GM12878 (cell line): ENCODE data around the gene SLC13A3. TPM values are rescaled to one million over a fixed set of nuclear protein-coding genes. Genes with fewer than 3 reads are reported as not detected.

Experiments used
- ATAC-seq: fragments of 200-7000 bp; cut with Tn5 transposase; 3 replicates; pipeline ENCODE4 v1.9.1; 2020; ENCODE audit warnings: mild to moderate bottlenecking, moderate library complexity
- BruUV-seq: library from RNA; stranded (reverse); fragments of 400-500 nt; replicated peaks from 2 replicates; lab custom pipeline; 2021; lab: Mats Ljungman, UMichigan
- CTCF ChIA-PET: fragments of 300-600 bp; sonication (Branson Sonifier 250); formaldehyde crosslinking; extraction: SDS; loops from one replicate; lab custom pipeline; 2021; ENCODE audit warnings: inconsistent platforms; lab: Yijun Ruan, JAX
- POLR2A ChIA-PET: fragments of 350-600 bp; formaldehyde crosslinking; extraction: SDS; loops from one replicate; lab custom pipeline; 2021; ENCODE audit warnings: inconsistent platforms; lab: Charles Lee
- RAD21 ChIA-PET: fragments of 300-600 bp; sonication (Branson Sonifier 250); formaldehyde crosslinking; loops from one replicate; lab custom pipeline; 2023; ENCODE audit warnings: antibody characterized with exemption; ENCODE audit not compliant: unreplicated experiment; lab: Charles Lee
- SMC1A ChIA-PET: fragments of 300-600 bp; sonication (Branson Sonifier 250); formaldehyde crosslinking; loops from one replicate; lab custom pipeline; 2023; ENCODE audit not compliant: unreplicated experiment, uncharacterized antibody; lab: Charles Lee
- DNase-seq: peaks from one replicate; pipeline ENCODE4 v3.0.0-alpha.2; 2011; ENCODE audit warnings: low read depth, low spot score
- FAIRE-seq: peaks from 3 replicates; lab custom pipeline; 2011; peaks lifted over from hg19 to GRCh38; lab: Jason Lieb, UNC
- H2AFZ ChIP-seq: 2 replicates; pipeline ENCODE4 v1.6.0; 2011; ENCODE audit warnings: low read depth, low read length, control low read depth; ENCODE audit not compliant: control insufficient read depth
- H3K27ac ChIP-seq: 2 replicates; pipeline ENCODE4 v1.5.1; 2011; ENCODE audit warnings: control low read depth; ENCODE audit not compliant: control insufficient read depth, insufficient read depth
- H3K27me3 ChIP-seq, 2 experiments: replicated peaks in 1 of 2; 2 replicates each; pipeline versions ENCODE4 v1.6.0 to v1.6.1; 2011; ENCODE audit warnings: low read length in 1 of 2; ENCODE audit not compliant: control insufficient read depth in 2 of 2, insufficient read depth in 2 of 2
- H3K36me3 ChIP-seq, 2 experiments: 2 replicates each; pipeline ENCODE4 v1.5.1; 2011; ENCODE audit warnings: low read length in 1 of 2; ENCODE audit not compliant: control insufficient read depth in 2 of 2, insufficient read depth in 2 of 2
- H3K4me1 ChIP-seq: 2 replicates; pipeline ENCODE4 v1.6.1; 2011; ENCODE audit warnings: mild to moderate bottlenecking, low read length, moderate library complexity, mixed read lengths; ENCODE audit not compliant: control insufficient read depth, insufficient read depth
- H3K4me2 ChIP-seq: 2 replicates; pipeline ENCODE4 v1.6.0; 2011; ENCODE audit warnings: control low read depth; ENCODE audit not compliant: control insufficient read depth, insufficient read depth
- H3K4me3 ChIP-seq: fragments of 200-600 bp; sonication (generic); 2 replicates; pipeline ENCODE4 v1.5.1; 2016
- H3K79me2 ChIP-seq: 2 replicates; pipeline ENCODE4 v1.6.0; 2011; ENCODE audit warnings: low read length; ENCODE audit not compliant: control insufficient read depth, insufficient read depth
- H3K9ac ChIP-seq: 2 replicates; pipeline ENCODE4 v1.8.0; 2011; ENCODE audit warnings: low read length, control low read depth, mixed read lengths; ENCODE audit not compliant: control insufficient read depth, insufficient read depth
- H3K9me3 ChIP-seq: replicated peaks from 3 replicates; pipeline ENCODE4 v1.5.1; 2011; ENCODE audit warnings: mild to moderate bottlenecking, low read length; ENCODE audit not compliant: control insufficient read depth, insufficient read depth
- H4K20me1 ChIP-seq: 2 replicates; pipeline ENCODE4 v1.6.0; 2011; ENCODE audit not compliant: control insufficient read depth, insufficient read depth
- CEBPZ ChIP-seq: fragments of 150-350 bp; IDR thresholded peaks from 2 replicates; pipeline ENCODE4 v1.6.1; 2016; ENCODE audit warnings: low read depth, low read length
- CREB1 ChIP-seq: IDR thresholded peaks from 2 replicates; pipeline ENCODE4 v1.6.1; 2012; ENCODE audit warnings: low read depth, mild to moderate bottlenecking, inconsistent platforms
- DPF2 ChIP-seq: fragments of 450-650 bp; IDR thresholded peaks from 2 replicates; pipeline ENCODE4 v1.6.1; 2017; ENCODE audit warnings: mild to moderate bottlenecking
- E2F8 ChIP-seq: fragments of 450-650 bp; IDR thresholded peaks from 2 replicates; pipeline ENCODE4 v1.6.1; 2018; ENCODE audit warnings: mild to moderate bottlenecking, low read depth, moderate library complexity; ENCODE audit not compliant: partially characterized antibody
- EGR1 ChIP-seq, 2 experiments: IDR thresholded peaks; 1 replicate in 1 of 2; 2 replicates in 1 of 2; pipeline ENCODE4 v1.6.1; 2011 to 2012; ENCODE audit warnings: low read depth in 2 of 2, low read length in 2 of 2, borderline replicate concordance in 1 of 2, mild to moderate bottlenecking in 1 of 2, moderate library complexity in 1 of 2
- JUNB ChIP-seq: IDR thresholded peaks from 2 replicates; pipeline ENCODE4 v1.6.1; 2016; ENCODE audit warnings: antibody characterized with exemption, mild to moderate bottlenecking
- MEF2A ChIP-seq: IDR thresholded peaks from 2 replicates; pipeline ENCODE4 v1.6.1; 2011; ENCODE audit warnings: low read depth, mild to moderate bottlenecking, low read length, moderate library complexity; ENCODE audit not compliant: insufficient read depth
- NR2C2 ChIP-seq: IDR thresholded peaks from 2 replicates; pipeline ENCODE4 v1.6.1; 2011; ENCODE audit warnings: borderline replicate concordance, low read depth; ENCODE audit not compliant: control insufficient read depth, insufficient read length
- STAT3 ChIP-seq: IDR thresholded peaks from 2 replicates; pipeline ENCODE4 v1.6.1; 2011; ENCODE audit warnings: low read depth, low read length, improper control_type of control experiment
- WRNIP1 ChIP-seq: IDR thresholded peaks from 2 replicates; pipeline ENCODE4 v1.6.1; 2011; ENCODE audit warnings: low read depth, low read length, improper control_type of control experiment, borderline replicate concordance
- WGBS: methylation state at CpG from one replicate; pipeline ENCODE4 v1.1.6; 2016; ENCODE audit warnings: low lambda C conversion rate; ENCODE audit not compliant: insufficient replicate concordance, insufficient coverage; ENCODE audit errors: missing lambda C conversion rate; 5-methylcytosine and 5-hydroxymethylcytosine counted together
- in situ Hi-C: fragments of 300-500 bp; cut with MboI; formaldehyde crosslinking; loops from 9 replicates; pipeline ENCODE4 v1.14.3; 2018; ENCODE audit warnings: mixed read lengths
- intact Hi-C: fragments of 100-400 bp; cut with micrococcal nuclease; formaldehyde crosslinking; loops from one replicate; pipeline ENCODE4 v1.14.2; 2022; ENCODE audit not compliant: unreplicated experiment
- polyA plus RNA-seq, 11 experiments: library from polyadenylated mRNA; depleted of rRNA in 4 of 11; unstranded in 6 of 11; stranded (reverse) in 5 of 11; fragments of >200 nt; fragmentation: Nextera tagmentation in 4 of 11; fragmentation: Illumina TruSeq in 1 of 11; extraction: Ambion mirVana in 4 of 11; extraction: Trizol in 1 of 11; gene quantifications; 1 replicate in 1 of 11; 2 replicates in 10 of 11; pipeline versions ENCODE4 v1.2.1 to v1.2.3, GENCODE V29; 2011 to 2016; ENCODE audit warnings: inconsistent platforms in 2 of 11, missing spikeins in 2 of 11, low read depth in 1 of 11
- total RNA-seq, 4 experiments: library from RNA; depleted of rRNA in 3 of 4; stranded (reverse); fragments of >200 nt in 3 of 4; fragmentation: Illumina TruSeq in 1 of 4; extraction: Trizol in 1 of 4; gene quantifications; 2 replicates each; pipeline versions ENCODE4 v1.2.1 to v1.2.3, GENCODE V29; 2013 to 2021
- TF ChIP-seq, protein P1 (sequence below): fragments of 450-650 bp; IDR thresholded peaks from 2 replicates; pipeline ENCODE4 v1.6.1; 2017; ENCODE audit warnings: antibody characterized with exemption, mild to moderate bottlenecking, moderate library complexity

Gene SLC13A3
- total and polyA plus RNA-seq, 10 of the 15 experiments (the other 5 are each of a cell fraction or from before 2014, with no cell fraction given), result 0.03 to 0.76 (median 0.07) TPM; not detected in 4

DNA sequence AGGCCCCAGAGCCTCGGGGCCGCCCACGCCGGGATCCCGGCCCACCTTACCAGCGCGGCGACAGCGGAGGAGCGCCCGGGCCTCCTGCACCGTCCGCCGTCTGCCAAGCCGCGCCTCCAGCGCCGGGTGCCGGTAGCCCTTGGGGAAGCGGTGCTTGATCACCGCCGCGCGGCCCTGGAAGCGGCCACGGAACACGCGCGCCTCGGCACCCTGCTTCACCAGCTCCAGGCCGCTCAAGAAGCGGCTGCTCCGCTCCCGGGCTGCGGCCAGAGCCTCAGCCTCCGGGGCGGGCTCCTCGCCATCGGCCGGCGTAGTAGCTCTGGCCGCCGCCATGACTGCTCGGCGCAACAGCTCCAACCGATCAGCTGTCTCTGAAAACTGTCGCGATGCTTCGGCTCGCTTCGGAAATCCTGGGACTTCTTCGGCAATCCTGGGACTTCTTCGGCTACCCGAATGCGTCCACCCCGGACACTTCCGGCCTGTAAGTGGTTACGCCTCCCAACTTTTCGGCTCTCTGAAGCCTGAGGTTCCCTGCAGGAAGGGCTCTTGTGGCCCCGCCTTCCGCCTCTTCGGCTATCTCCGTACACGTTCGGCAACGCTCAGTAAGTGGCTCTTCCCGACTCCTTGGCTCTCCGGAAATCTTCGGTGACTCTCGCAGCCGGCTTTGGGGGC lies 38.0 kb upstream of the SLC13A3 start, which contains the start of gene TP53RK:
Gene TP53RK, minus strand, starts transcription at position 363 of the 672 bp plus-strand sequence. Its CDS starts 30 bp downstream, at position 333.
- Histone ChIP-seq H2AFZ (peak within 1 kb of the TSS; percentile 87), H4K20me1 (peaks cover 3% of the 10 kb centered on the region; the same call in 1 of the 2 replicates), H3K4me1 (peaks cover 3% of the 10 kb centered on the region), H3K4me3 (peak within 1 kb of the TSS; percentile 78), H3K36me3 (peaks cover 0 to 11% of the 10 kb centered on the region in 2 experiments; a peak in 1 of 4 replicates), H3K27me3 (no peaks in the 10 kb centered on the region), H3K9ac (peak within 1 kb of the TSS; percentile 63), H3K79me2 (peaks cover 37% of the 10 kb centered on the region), H3K27ac (peak within 1 kb of the TSS; percentile 76), H3K9me3 (no peaks in the 10 kb centered on the region; the same call in 1 of the 3 replicates), H3K4me2 (peak within 1 kb of the TSS; percentile 64)
- ChIA-PET POLR2A (interaction anchor here (0.6 to 1.5 kb wide), 5 partner anchors 100 to 754 kb away, joined by 3 to 4 read pairs (median 3); no protein-coding TSS in a partner anchor), SMC1A (interaction anchor here (1.3 to 1.6 kb wide), 2 partner anchors 9 to 145 kb away, joined by 4 to 5 read pairs; no protein-coding TSS in a partner anchor), CTCF (interaction anchor here (0.7 to 11.6 kb wide), 6 partner anchors 9 to 168 kb away, joined by 3 to 114 read pairs (median 6); no protein-coding TSS in a partner anchor), RAD21 (interaction anchor here (0.6 to 1.4 kb wide), 3 partner anchors 63 to 151 kb away, joined by 3 to 4 read pairs (median 3); no protein-coding TSS in a partner anchor)
- in situ Hi-C loops (loop anchor here (10.0 kb wide), 1 partner anchor 134 kb away; the partner anchor contains the start of gene OCSTAMP), intact Hi-C loops (no loop called here)
- peak; percentile 97 for DNase-seq
- peak; percentile 97 for FAIRE-seq
- ATAC-seq, result peak; percentile 97
- WGBS, result under 1% methylated on average over 71 of the region's 71 CpGs
- TSS peak; percentile 71 for BruUV-seq
- TF ChIP-seq NR2C2 (no peak), MEF2A (no peak), JUNB (no peak), CEBPZ (no peak), EGR1 (IDR thresholded peaks at IDR 0.05; ENCODE audit: borderline replicate concordance in 1 of 2, low read depth in 2 of 2, low read length in 2 of 2) (peak in 1 of 2 experiments; percentile 75; a peak in 1 of 3 replicates), CREB1 (no peak; the same call in 1 of the 2 replicates), STAT3 (no peak), DPF2 (peak; percentile 72; the same call in 1 of the 2 replicates), WRNIP1 (no peak), E2F8 (no peak)
- TF ChIP-seq, protein P1, sequence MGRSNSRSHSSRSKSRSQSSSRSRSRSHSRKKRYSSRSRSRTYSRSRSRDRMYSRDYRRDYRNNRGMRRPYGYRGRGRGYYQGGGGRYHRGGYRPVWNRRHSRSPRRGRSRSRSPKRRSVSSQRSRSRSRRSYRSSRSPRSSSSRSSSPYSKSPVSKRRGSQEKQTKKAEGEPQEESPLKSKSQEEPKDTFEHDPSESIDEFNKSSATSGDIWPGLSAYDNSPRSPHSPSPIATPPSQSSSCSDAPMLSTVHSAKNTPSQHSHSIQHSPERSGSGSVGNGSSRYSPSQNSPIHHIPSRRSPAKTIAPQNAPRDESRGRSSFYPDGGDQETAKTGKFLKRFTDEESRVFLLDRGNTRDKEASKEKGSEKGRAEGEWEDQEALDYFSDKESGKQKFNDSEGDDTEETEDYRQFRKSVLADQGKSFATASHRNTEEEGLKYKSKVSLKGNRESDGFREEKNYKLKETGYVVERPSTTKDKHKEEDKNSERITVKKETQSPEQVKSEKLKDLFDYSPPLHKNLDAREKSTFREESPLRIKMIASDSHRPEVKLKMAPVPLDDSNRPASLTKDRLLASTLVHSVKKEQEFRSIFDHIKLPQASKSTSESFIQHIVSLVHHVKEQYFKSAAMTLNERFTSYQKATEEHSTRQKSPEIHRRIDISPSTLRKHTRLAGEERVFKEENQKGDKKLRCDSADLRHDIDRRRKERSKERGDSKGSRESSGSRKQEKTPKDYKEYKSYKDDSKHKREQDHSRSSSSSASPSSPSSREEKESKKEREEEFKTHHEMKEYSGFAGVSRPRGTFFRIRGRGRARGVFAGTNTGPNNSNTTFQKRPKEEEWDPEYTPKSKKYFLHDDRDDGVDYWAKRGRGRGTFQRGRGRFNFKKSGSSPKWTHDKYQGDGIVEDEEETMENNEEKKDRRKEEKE, result no peak
